Retinal pigment epithelial cell (primary cell): ENCODE results near the gene GABRB1.

Source experiments
- DNase-seq: peaks from one replicate; pipeline ENCODE4 v3.0.0-alpha.2; 2010; ENCODE audit warnings: low read depth
- H3K4me3 ChIP-seq: 2 replicates; pipeline ENCODE4 v1.5.1; 2011; ENCODE audit warnings: mild to moderate bottlenecking, low read length, control low read depth, moderate library complexity
- TF ChIP-seq, protein P1 (sequence below): conservative IDR thresholded peaks from 2 replicates; pipeline ENCODE4 v1.5.1; 2011; ENCODE audit warnings: low read depth, low read length, control low read depth, inconsistent platforms

Gene GABRB1

DNA sequence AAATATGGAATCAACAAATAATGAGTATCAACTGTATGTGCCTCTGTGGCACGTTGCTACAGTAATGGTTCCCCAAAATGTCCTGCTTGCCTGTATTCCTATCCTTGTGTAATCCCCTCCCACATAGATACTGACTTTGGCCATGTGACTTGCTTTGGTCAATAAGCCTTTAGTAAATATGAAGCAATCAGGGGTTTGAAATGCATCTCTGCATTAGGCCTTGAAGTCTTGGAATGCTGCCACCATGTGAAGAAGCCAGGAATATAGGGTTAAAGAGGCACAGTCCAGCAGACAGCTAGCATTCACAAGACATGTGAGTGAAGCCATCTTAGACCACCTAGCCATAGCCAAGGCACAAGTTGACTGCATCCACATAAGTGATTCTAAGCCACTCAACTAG is 190.9 kb downstream of the GABRB1 start:
- no peak overlapping the region for H3K4me3 ChIP-seq
- TF ChIP-seq, protein P1, sequence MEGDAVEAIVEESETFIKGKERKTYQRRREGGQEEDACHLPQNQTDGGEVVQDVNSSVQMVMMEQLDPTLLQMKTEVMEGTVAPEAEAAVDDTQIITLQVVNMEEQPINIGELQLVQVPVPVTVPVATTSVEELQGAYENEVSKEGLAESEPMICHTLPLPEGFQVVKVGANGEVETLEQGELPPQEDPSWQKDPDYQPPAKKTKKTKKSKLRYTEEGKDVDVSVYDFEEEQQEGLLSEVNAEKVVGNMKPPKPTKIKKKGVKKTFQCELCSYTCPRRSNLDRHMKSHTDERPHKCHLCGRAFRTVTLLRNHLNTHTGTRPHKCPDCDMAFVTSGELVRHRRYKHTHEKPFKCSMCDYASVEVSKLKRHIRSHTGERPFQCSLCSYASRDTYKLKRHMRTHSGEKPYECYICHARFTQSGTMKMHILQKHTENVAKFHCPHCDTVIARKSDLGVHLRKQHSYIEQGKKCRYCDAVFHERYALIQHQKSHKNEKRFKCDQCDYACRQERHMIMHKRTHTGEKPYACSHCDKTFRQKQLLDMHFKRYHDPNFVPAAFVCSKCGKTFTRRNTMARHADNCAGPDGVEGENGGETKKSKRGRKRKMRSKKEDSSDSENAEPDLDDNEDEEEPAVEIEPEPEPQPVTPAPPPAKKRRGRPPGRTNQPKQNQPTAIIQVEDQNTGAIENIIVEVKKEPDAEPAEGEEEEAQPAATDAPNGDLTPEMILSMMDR, result no peak
- DNase-seq, result no peak

DNA sequence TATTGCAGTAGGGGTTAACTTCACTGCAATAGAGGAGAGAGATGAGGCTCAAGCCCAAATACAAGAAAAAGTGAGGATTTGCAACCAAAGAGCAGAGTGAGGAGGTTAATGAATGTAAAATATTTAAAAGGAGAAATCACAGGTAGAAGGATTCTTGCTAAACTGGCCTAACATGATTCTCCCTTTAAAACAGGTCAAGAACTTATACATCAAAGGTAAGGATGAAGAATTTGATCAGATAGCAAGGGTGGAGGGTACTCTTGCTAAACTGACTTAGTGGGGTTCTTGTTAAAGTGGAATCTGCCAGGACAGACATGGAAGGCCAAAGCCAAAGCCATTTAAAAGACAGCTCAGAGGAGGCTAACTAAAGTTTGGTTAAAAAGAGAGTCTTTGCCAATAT is 193.0 kb downstream of the GABRB1 start:
- TF ChIP-seq, protein P1, result no peak
- DNase-seq, result no peak
- H3K4me3 ChIP-seq, result no peak overlapping the region

DNA sequence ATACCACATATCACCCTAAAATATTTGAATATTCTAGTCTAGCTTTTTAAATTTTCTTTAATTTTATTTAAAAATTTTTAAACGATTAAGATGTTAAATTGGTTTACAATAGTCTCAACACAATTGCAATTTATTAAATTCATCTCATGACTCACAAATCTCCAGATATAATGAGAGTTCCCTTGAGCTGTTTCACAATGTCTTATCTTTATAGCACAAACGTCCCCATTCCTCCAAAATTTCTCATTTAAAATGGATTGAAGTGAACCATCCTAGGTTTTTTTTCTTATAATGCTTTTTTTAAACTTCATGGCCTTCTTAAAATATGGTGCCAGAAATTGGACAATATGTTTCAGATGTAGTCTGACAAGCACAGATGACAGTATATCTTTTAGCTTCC is 204.4 kb downstream of the GABRB1 start:
- no peak for DNase-seq
- TF ChIP-seq, protein P1, result no peak
- H3K4me3 ChIP-seq, result no peak overlapping the region

DNA sequence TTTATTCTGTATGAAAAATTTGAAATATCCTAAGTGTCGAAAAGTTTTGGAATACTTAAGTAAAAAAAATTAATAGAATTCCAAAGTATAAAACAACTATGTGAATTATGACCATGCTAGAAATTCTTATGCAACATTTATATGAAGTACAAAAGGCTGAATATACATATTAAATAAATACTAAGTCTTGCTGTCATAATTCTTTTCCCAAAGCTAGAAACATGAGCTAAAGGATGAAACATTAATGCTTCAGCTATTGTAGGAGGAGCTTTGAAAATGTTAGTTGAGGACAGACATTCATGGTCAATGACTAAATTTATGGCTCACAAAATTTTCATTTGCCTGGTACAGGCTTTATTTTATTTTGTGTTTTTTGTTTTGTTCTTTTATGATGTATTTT is 207.3 kb downstream of the GABRB1 start:
- TF ChIP-seq, protein P1, result no peak
- H3K4me3 ChIP-seq, result no peak overlapping the region
- DNase-seq, result no peak

DNA sequence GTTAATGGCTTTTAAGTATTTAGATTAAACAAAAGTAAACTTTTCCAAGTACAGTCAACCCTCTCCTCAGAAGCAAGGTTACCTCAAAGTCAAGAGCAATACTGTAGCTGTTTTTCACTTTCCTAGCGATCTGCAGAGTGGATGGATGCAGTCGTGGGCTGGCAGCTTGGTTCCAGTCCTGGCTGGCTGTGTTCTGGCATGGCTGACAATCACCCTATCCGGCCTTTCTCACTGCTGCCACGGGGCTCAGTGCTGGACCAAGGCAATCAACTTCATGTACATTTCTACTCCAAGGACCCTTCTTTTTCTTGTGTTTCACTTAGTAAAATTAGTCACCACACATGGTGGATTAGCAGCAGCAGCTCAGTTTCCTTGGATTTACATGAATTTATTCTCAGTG is 208.3 kb downstream of the GABRB1 start:
- DNase-seq, result no peak
- TF ChIP-seq, protein P1, result no peak

DNA sequence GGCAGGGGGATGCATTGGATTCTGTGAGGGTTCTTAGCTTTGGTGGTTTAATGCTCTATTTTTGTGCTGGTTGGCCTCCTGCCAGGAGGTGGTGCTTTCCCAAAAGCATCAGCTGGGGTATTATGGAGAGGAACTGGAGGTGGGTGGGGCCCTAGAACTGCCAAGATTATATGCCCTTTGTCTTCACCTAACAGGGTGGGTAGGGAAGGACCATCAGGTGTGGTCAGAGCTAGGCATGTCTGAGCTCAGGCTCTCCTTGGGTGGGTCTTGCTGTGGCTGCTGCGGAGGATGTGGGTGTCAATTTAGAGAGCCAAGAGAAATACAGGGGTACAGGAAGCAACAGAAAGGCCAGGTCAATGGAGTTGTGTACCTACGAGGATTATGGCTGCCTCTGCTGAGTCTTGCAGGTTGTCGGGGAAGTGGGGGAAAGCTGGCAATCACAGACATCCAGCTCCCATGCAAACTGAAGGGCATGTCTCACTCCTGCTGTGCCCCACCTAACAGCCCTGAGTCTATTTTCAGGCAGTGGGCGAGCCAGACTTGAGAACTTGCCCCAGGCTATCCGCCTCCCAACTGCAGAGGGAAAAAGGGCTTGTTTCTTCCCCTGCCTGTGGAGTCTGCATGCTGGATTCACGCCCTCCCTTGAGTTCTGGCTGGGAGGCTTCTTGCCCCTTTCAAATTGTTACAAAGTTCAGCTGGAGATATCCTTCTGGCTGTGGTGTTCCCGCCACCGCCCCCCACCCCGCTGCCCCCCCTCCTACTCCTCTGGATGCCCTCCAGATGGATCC is 220.2 kb downstream of the GABRB1 start:
- no peak overlapping the region for H3K4me3 ChIP-seq
- DNase-seq, result no peak
- TF ChIP-seq, protein P1, result no peak

More for the DNA sequence above, 208.3 kb downstream of the GABRB1 start:
- no peak overlapping the region for H3K4me3 ChIP-seq

DNA sequence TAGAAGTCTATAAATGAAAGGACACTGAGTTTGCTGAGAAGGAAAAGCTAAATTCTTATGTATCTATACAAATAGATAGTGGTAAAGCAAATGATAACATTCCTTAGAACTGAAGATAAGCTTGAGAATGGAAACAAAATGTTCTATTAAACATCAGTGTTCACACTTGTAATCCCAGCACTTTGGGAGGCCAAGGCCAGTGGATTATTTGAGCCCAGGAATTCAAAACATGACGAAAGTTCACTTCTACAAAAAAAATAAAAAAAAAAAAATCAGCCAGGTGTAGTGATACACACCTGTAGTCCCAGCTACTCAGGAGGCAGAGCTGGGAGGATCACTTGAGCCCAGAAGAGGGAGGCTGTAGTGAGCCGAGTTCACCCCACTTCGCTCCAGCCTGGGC is 232.4 kb downstream of the GABRB1 start:
- H3K4me3 ChIP-seq, result no peak overlapping the region
- TF ChIP-seq, protein P1, result no peak
- no peak for DNase-seq
